ENCODE data around the gene TIGD6.
"Not testable (repeated sequence)": the region's sequence is repeated elsewhere in the genome, so short reads cannot be mapped to it uniquely, and the experiment has no call there.

The TIGD6 gene

GRCh38 chr5:150000256-150000989 is at the start of gene TIGD6, which contains the start of gene HMGXB3:
TSS of gene TIGD6 (minus strand) at chr5:150000654. CDS start at chr5:149996348, 4,306 bp downstream.
TSS of gene HMGXB3 (plus strand) at chr5:150000739. CDS start at chr5:150004853, 4,114 bp downstream.
- peak; percentile 94 for DNase-seq

GRCh38 chr5:150046031-150046430 is 45.6 kb upstream of the TIGD6 start:
- DNase-seq = no peak

GRCh38 chr5:150045549-150045948 is 45.1 kb upstream of the TIGD6 start:
- no peak for DNase-seq

DNA sequence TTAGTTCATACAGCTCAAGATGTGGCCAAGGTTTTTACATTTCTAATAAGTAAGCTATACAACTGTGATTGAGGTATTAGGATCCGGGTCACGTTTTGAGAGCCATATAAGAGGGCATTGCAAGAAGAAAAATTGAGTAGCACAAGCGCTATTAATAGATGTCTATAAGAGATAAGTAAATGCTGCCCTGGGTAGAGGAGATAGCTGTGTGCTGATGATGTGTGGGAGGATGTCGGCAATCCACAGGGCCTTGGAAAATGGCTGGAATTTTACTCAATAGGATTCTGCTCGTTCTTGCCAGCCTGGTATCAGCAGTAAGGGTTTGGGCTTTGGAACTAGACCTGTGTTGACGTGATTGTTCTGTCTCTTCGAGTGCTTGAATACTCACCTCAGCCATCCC is 44.3 kb upstream of the TIGD6 start:
- DNase-seq = no peak

GRCh38 chr5:150044329-150044681 is 43.9 kb upstream of the TIGD6 start:
- no peak for DNase-seq

DNA sequence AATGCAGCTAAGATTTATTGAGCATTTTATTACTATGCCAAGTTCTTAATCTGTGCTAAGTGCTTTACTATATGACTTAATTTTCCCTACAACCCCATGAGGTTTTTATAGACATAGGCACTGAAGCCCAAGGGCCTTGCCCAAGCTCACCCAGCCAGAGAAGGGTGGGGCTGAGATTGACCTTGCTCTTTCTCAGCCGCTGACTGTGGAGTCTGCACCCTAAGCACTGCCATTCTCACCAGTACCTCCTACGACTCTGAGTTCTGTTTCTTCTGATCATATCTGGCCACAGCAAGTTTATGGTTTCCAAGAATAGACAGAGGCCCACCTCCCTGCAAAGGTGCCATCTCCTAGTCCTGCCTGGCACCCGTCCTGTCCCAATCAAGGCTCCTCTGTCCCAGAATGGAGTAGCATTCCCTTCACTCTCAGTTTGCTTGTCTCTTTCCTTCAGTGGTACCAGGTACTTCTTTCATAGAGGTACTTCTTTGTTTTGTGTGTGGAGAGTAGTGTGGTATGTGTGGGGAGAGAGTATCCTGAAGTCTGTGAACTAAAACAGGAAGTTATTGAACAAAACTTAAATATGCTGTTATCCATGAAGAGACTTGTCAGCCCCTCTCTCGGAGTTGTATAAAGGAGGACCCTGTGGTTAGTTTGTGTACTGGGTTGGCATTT is 43.3 kb upstream of the TIGD6 start:
- no peak for DNase-seq

DNA sequence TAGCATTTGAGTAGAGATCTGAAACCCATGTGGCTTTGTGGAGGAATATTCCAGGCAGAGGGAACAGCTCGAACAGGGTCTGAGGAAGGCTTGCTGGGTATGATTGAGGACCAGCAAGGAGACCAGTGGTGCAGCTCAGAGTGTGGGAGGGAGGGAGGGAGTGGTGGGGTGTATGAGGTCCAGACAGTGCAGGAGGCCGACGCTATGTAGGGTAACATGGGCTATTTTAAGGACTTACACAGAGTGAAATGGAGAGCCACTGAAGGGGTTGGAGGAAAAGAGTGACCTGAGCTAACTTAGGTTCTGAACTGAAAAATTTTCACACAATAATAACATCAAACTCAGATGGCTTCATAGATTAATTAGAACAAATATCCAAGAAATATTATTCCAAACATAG is 42.0 kb upstream of the TIGD6 start:
- DNase-seq = no peak

- DNase-seq = no peak
Observed at GRCh38 chr5:150038547-150038946, 38.1 kb upstream of the TIGD6 start.

DNA sequence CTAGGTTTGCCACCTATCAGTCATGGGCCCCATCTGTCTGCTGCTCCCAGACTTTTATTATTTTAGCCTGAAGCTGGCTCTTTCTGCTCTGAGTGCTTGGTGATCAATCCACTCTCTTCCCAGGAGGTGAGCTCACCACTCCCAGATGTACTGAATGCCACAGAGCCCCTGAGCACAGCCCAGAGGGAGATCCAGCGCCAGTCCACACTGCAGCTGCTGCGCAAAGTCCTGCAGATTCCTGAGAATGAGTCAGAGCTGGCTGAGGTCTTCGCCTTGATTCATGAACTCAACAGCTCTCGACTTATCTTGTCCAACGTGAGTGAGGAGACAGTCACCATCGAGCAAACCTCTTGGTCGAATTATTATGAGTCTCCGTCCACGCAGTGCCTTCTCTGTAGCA is 36.1 kb upstream of the TIGD6 start:
- no peak for DNase-seq

GRCh38 chr5:150035139-150035895 is 34.9 kb upstream of the TIGD6 start:
- no peak for DNase-seq

DNA sequence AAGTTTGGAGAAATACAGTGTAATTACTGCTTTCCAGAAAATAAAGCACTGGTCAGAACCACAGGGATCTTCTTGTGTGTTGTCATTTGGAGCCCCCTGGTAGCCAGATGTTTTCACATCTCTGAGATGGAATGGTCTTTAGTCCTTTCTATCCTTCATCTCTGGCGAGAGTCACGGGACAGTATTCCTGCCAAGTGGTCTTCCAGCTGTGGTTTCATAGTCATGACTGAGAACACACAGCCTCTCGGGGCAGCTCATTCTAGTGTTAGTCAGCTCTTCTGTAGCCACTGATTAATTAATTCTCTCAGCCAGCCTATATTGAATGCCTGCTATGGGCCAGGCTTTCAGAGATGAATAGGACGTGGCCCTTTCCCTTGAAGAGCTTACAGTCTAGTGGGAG is 34.2 kb upstream of the TIGD6 start:
- no peak for DNase-seq

GRCh38 chr5:150033334-150033733 is 32.9 kb upstream of the TIGD6 start:
- DNase-seq = no peak

GRCh38 chr5:150028047-150028446 is 27.6 kb upstream of the TIGD6 start:
- DNase-seq = not testable (repeated sequence)

DNA sequence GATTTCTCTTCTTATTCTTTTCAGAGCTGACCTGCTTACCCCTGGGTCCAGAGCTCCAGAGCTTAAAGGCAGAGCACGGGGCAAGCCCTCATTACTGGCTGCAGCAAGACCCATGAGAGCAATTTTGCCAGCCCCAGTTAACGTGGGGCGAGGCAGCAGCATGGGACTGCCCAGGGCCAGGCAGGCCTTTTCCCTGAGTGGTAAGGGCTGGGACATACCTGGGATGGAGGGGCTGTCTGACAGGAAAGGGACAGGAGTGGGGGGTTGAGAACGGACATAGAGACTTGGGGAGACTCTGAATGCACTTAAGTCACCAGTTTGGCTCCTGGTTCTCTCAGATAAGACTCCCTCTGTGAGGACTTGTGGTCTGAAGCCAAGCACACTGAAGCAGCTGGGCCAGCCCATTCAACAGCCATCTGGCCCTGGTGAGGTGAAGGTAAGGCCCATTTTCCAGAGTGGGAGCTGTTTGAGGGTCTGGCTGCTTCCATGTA is 26.3 kb upstream of the TIGD6 start:
- DNase-seq = no peak

- no peak for DNase-seq
Observed at GRCh38 chr5:150024346-150024984, 24.0 kb upstream of the TIGD6 start.

GRCh38 chr5:150023136-150023535 is 22.7 kb upstream of the TIGD6 start:
- DNase-seq = no peak

- DNase-seq = no peak
Observed at GRCh38 chr5:150022681-150023080, 22.2 kb upstream of the TIGD6 start.

GRCh38 chr5:150022158-150022531 is 21.7 kb upstream of the TIGD6 start:
- no peak for DNase-seq

DNA sequence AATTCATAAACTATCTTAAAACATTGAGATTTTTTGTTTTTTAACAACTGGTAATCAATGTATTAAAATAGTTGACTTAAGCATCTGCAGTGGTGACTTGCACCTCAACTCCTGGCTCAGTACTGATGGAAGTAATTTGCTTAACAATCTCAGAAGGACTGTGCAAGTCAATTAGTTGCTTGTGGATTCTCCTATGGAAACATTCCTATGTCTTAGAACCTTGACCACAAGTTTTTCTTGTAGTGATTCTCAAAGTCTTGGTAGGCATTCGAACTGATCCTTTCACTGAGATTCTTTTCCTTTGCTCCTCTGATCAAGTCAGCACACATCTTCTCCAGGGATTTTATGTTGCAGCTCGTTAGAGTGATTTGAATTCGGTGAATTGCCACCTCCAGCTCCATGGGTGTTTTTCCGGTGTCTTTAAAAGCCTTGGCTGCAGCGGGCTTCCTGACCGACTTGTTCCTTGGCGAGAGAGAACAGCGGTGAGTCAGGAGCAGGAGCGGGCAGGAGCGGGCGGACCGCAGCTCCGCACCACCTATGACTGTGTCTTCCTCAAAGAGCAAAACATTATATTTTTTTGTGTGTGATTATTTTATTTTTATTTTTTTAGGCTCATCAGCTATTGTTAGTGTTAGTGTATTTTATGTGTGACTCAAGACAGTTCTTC is 21.2 kb upstream of the TIGD6 start:
- DNase-seq = no peak

- no peak for DNase-seq
Observed at GRCh38 chr5:150020249-150020648, 19.8 kb upstream of the TIGD6 start.

DNA sequence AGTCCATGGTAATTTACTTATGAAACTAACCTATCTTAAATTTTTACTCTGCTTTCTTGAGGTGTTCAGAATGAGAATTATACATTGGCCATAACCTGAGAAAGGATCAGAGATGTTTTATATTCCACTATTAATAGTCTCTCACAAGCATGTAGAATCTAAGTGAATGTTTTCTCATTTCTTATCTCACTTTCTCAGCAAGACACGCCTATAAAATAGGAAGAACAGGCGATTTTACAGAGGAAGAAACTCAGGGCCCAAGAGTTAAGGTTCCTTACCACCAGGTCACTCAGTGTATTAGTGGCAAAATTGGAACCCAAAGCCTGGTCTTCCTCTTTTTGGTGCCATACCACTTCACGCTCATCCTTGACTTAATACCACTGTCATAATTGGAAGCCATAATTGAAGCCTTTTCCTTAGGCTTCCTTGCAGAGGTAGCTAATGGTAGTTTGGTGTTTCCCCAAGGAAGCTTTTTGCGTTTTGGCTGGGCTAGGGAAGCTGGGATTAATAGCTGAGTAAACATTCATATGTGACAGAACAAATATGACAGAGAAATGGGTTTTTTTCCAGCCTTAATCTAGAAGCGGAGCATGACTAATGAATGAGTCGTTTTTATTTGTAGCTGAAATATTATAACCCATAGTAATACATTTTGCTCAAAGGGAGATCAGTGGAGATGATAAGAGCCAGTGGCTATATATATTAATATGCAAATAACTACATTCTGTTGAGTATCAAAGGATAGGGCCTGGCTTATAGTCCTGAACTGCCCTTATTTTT is 17.0 kb upstream of the TIGD6 start:
- DNase-seq = no peak

- no peak for DNase-seq
Observed at GRCh38 chr5:150016537-150016936, 16.1 kb upstream of the TIGD6 start.

All from NCI-H82 (cell line).